ENCODE measurements around the gene STK38. TPM values are rescaled to one million over a fixed set of nuclear protein-coding genes. Genes with fewer than 3 reads are reported as not detected.
A peak's percentile ranks its signal among the peaks of the same experiment; 100 is the strongest.

The STK38 gene
- total and polyA plus RNA-seq, 2 experiments from 2014 or later, result 17.1 to 35.3 TPM

GRCh38 chr6:36492621-36493020 lies 54.7 kb downstream of the STK38 start:
- peaks cover 39% of the 10 kb centered on the region for H3K36me3 ChIP-seq
- no peak overlapping the region for H3K27ac ChIP-seq
- H3K4me1 ChIP-seq (ENCODE audit: low read depth), result peaks cover 12% of the 10 kb centered on the region

GRCh38 chr6:36492092-36492491 lies 55.2 kb downstream of the STK38 start:
- no peak for DNase-seq (ENCODE audit: low read depth in 1 of 2, low spot score in 1 of 2)

More at GRCh38 chr6:36492621-36493020, 54.7 kb downstream of the STK38 start:
- DNase-seq (ENCODE audit: low read depth in 1 of 2, low spot score in 1 of 2), result peak in 1 of 2 donors; percentile 8
- H3K9me3 ChIP-seq (ENCODE audit: low read depth), result no peaks in the 10 kb centered on the region
- H3K4me3 ChIP-seq, result no peak overlapping the region
- TF ChIP-seq CTCF (IDR thresholded peaks at IDR 0.05; ENCODE audit: low read depth, low read length), result no peak
- H3K27me3 ChIP-seq, result no peaks in the 10 kb centered on the region

GRCh38 chr6:36491378-36491965 lies 55.8 kb downstream of the STK38 start:
- peak in 1 of 2 donors; percentile 12 for DNase-seq (ENCODE audit: low read depth in 1 of 2, low spot score in 1 of 2)
- H3K36me3 ChIP-seq, result peaks cover 28% of the 10 kb centered on the region

More at GRCh38 chr6:36492092-36492491, 55.2 kb downstream of the STK38 start:
- Histone ChIP-seq H3K27ac (no peak overlapping the region), H3K36me3 (peaks cover 35% of the 10 kb centered on the region), H3K27me3 (no peaks in the 10 kb centered on the region), H3K4me1 (ENCODE audit: low read depth) (peaks cover 12% of the 10 kb centered on the region), H3K4me3 (no peak overlapping the region), H3K9me3 (ENCODE audit: low read depth) (no peaks in the 10 kb centered on the region)
- TF ChIP-seq CTCF (IDR thresholded peaks at IDR 0.05; ENCODE audit: low read depth, low read length), result no peak

GRCh38 chr6:36489426-36489825 lies 57.9 kb downstream of the STK38 start:
- no peak for DNase-seq (ENCODE audit: low read depth in 1 of 2, low spot score in 1 of 2)
- H3K4me3 ChIP-seq, result no peak overlapping the region
- H3K27me3 ChIP-seq, result no peaks in the 10 kb centered on the region
- no peaks in the 10 kb centered on the region for H3K9me3 ChIP-seq (ENCODE audit: low read depth)
- H3K27ac ChIP-seq, result peak overlapping the region; percentile 4
- peaks cover 12% of the 10 kb centered on the region for H3K4me1 ChIP-seq (ENCODE audit: low read depth)
- TF ChIP-seq CTCF (IDR thresholded peaks at IDR 0.05; ENCODE audit: low read depth, low read length), result no peak
- H3K36me3 ChIP-seq, result peaks cover 18% of the 10 kb centered on the region

More at GRCh38 chr6:36491378-36491965, 55.8 kb downstream of the STK38 start:
- no peak for TF ChIP-seq CTCF (IDR thresholded peaks at IDR 0.05; ENCODE audit: low read depth, low read length)
- no peaks in the 10 kb centered on the region for H3K9me3 ChIP-seq (ENCODE audit: low read depth)
- peaks cover 12% of the 10 kb centered on the region for H3K4me1 ChIP-seq (ENCODE audit: low read depth)
- no peak overlapping the region for H3K4me3 ChIP-seq
- H3K27ac ChIP-seq, result no peak overlapping the region
- no peaks in the 10 kb centered on the region for H3K27me3 ChIP-seq

GRCh38 chr6:36488221-36488620 lies 59.1 kb downstream of the STK38 start:
- Histone ChIP-seq H3K27ac (peak overlapping the region; percentile 37), H3K27me3 (no peaks in the 10 kb centered on the region), H3K4me3 (no peak overlapping the region), H3K36me3 (peaks cover 12% of the 10 kb centered on the region), H3K9me3 (ENCODE audit: low read depth) (no peaks in the 10 kb centered on the region), H3K4me1 (ENCODE audit: low read depth) (peaks cover 12% of the 10 kb centered on the region)
- DNase-seq (ENCODE audit: low read depth in 1 of 2, low spot score in 1 of 2), result peak in 1 of 2 donors; percentile 4
- no peak for TF ChIP-seq CTCF (IDR thresholded peaks at IDR 0.05; ENCODE audit: low read depth, low read length)
